ENCODE results near the gene OR14A16. TPM values are rescaled to one million over a fixed set of nuclear protein-coding genes. Genes with fewer than 3 reads are reported as not detected.

The OR14A16 gene
- not detected for total RNA-seq

- DNase-seq (ENCODE audit: low spot score), result no peak
- TF ChIP-seq CTCF (IDR thresholded peaks at IDR 0.05), result no peak
- no peak for ATAC-seq (ENCODE audit: low FRiP score)
Measured at GRCh38 chr1:247824023-247824422, at the start of gene OR14A16. Gene OR14A16 (minus strand): TSS chr1:247824119. CDS start chr1:247815729, 8,390 bp downstream.

GRCh38 chr1:247865416-247865815, 41.5 kb upstream of the OR14A16 start:
- DNase-seq (ENCODE audit: low spot score) (no peak), ATAC-seq (ENCODE audit: low FRiP score) (no peak)
- no peak for TF ChIP-seq CTCF (IDR thresholded peaks at IDR 0.05)

GRCh38 chr1:247864644-247865043, 40.7 kb upstream of the OR14A16 start:
- DNase-seq (ENCODE audit: low spot score) (no peak), ATAC-seq (ENCODE audit: low FRiP score) (no peak)
- no peak for TF ChIP-seq CTCF (IDR thresholded peaks at IDR 0.05)

- DNase-seq (ENCODE audit: low spot score) (no peak), ATAC-seq (ENCODE audit: low FRiP score) (no peak)
- no peak for TF ChIP-seq CTCF (IDR thresholded peaks at IDR 0.05)
Measured at GRCh38 chr1:247862756-247863155, 38.8 kb upstream of the OR14A16 start.

GRCh38 chr1:247857985-247858619, 34.2 kb upstream of the OR14A16 start:
- ATAC-seq (ENCODE audit: low FRiP score), result no peak
- no peak for TF ChIP-seq CTCF (IDR thresholded peaks at IDR 0.05)
- no peak for DNase-seq (ENCODE audit: low spot score)

GRCh38 chr1:247857069-247857984, 33.4 kb upstream of the OR14A16 start, which contains the start of gene TRIM58:
Gene TRIM58 (plus strand): TSS chr1:247857187. CDS start chr1:247857247, 60 bp downstream.
- no peak for TF ChIP-seq CTCF (IDR thresholded peaks at IDR 0.05)
- no peak for DNase-seq (ENCODE audit: low spot score)
- peak; percentile 63 for ATAC-seq (ENCODE audit: low FRiP score)
